ENCODE measurements around the gene P2RX4.

GRCh38 chr12:121202407-121203355, 7.2 kb upstream of the P2RX4 start:
- TF ChIP-seq EZH2 (IDR thresholded peaks at IDR 0.05) (no peak), JUND (IDR thresholded peaks at IDR 0.05) (no peak), POLR2A (IDR thresholded peaks at IDR 0.05; ENCODE audit: borderline replicate concordance, extremely low read depth, insufficient read depth, insufficient read length) (no peak), RAD21 (IDR thresholded peaks at IDR 0.05; ENCODE audit: low read depth) (no peak), REST (IDR thresholded peaks at IDR 0.05; ENCODE audit: low read depth) (no peak), ELF1 (IDR thresholded peaks at IDR 0.05; ENCODE audit: borderline replicate concordance, low read depth) (no peak), FOSL1 (IDR thresholded peaks at IDR 0.05; ENCODE audit: low read depth) (no peak), ATF3 (IDR thresholded peaks at IDR 0.05) (no peak), ZBTB33 (IDR thresholded peaks at IDR 0.05; ENCODE audit: extremely low read depth, insufficient replicate concordance, low read length) (no peak), CEBPB (IDR thresholded peaks at IDR 0.05; ENCODE audit: low read depth) (no peak), SP1 (IDR thresholded peaks at IDR 0.05; ENCODE audit: low read depth) (no peak)
- TF ChIP-seq, protein P1, sequence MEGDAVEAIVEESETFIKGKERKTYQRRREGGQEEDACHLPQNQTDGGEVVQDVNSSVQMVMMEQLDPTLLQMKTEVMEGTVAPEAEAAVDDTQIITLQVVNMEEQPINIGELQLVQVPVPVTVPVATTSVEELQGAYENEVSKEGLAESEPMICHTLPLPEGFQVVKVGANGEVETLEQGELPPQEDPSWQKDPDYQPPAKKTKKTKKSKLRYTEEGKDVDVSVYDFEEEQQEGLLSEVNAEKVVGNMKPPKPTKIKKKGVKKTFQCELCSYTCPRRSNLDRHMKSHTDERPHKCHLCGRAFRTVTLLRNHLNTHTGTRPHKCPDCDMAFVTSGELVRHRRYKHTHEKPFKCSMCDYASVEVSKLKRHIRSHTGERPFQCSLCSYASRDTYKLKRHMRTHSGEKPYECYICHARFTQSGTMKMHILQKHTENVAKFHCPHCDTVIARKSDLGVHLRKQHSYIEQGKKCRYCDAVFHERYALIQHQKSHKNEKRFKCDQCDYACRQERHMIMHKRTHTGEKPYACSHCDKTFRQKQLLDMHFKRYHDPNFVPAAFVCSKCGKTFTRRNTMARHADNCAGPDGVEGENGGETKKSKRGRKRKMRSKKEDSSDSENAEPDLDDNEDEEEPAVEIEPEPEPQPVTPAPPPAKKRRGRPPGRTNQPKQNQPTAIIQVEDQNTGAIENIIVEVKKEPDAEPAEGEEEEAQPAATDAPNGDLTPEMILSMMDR (IDR thresholded peaks at IDR 0.05 in 2 of 3, conservative IDR thresholded peaks at IDR 0.05 in 1 of 3; ENCODE audit: borderline replicate concordance in 1 of 3, insufficient read depth in 1 of 3, low read depth in 2 of 3, low read length in 2 of 3): no peak

All from HCT116 (cell line).